BLaER1 treated with 17β-estradiol and CSF1 and Interleukin-3, amounts not matched to agents 10 nM and 100 nM (cell line): ENCODE measurements around the gene SPINT4.

ENCODE experiments used
- H3K27ac ChIP-seq, 11 experiments: shearing (Covaris generic); formaldehyde crosslinking; 2 replicates each; pipeline ENCODE4 v1.8.1; 2022
- H3K27me3 ChIP-seq, 11 experiments: shearing (Covaris generic); formaldehyde crosslinking; 2 replicates each; pipeline ENCODE4 v1.8.1; 2022
- H3K36me3 ChIP-seq, 11 experiments: shearing (Covaris generic); formaldehyde crosslinking; 2 replicates each; pipeline ENCODE4 v1.8.1; 2022
- H3K4me1 ChIP-seq, 10 experiments: shearing (Covaris generic); formaldehyde crosslinking; 2 replicates each; pipeline ENCODE4 v1.8.1; 2022
- H3K4me2 ChIP-seq, 11 experiments: shearing (Covaris generic); formaldehyde crosslinking; 2 replicates each; pipeline ENCODE4 v1.8.1; 2022
- H3K4me3 ChIP-seq, 10 experiments: shearing (Covaris generic); formaldehyde crosslinking; 2 replicates each; pipeline ENCODE4 v1.8.1; 2022
- H3K9ac ChIP-seq, 11 experiments: shearing (Covaris generic); formaldehyde crosslinking; 2 replicates each; pipeline ENCODE4 v1.8.1; 2022
- H3K9me3 ChIP-seq, 11 experiments: shearing (Covaris generic); formaldehyde crosslinking; replicated peaks in 1 of 11; 2 replicates each; pipeline ENCODE4 v1.8.1; 2022
- H4K20me1 ChIP-seq, 11 experiments: shearing (Covaris generic); formaldehyde crosslinking; 2 replicates each; pipeline ENCODE4 v1.8.1; 2022
- Cebpa-rat ChIP-seq, 11 experiments: shearing (Covaris generic); IDR thresholded peaks; 2 replicates each; pipeline ENCODE4 v1.8.1; 2022

Gene SPINT4

GRCh38 chr20:45772693-45773092 is 50.5 kb downstream of the SPINT4 start:
- TF ChIP-seq Cebpa-rat (IDR thresholded peaks at IDR 0.05) = no peak

GRCh38 chr20:45774945-45775344 is 52.8 kb downstream of the SPINT4 start:
- Histone ChIP-seq H3K4me3 (no peak overlapping the region), H3K27me3 (no peaks in the 10 kb centered on the region), H3K4me2 (no peak overlapping the region), H4K20me1 (no peaks in the 10 kb centered on the region), H3K9ac (no peak overlapping the region), H3K27ac (no peak overlapping the region), H3K9me3 (no peaks in the 10 kb centered on the region), H3K36me3 (no peaks in the 10 kb centered on the region), H3K4me1 (peaks cover 4 to 14% (median 9%) of the 10 kb centered on the region in 10 experiments; a peak in 19 of 20 replicates)
- no peak for TF ChIP-seq Cebpa-rat (IDR thresholded peaks at IDR 0.05)

More at GRCh38 chr20:45772693-45773092, 50.5 kb downstream of the SPINT4 start:
- H3K9ac ChIP-seq = no peak overlapping the region
- no peak overlapping the region for H3K4me2 ChIP-seq
- no peaks in the 10 kb centered on the region for H4K20me1 ChIP-seq
- H3K4me3 ChIP-seq = no peak overlapping the region
- H3K4me1 ChIP-seq = peaks cover 4 to 14% (median 9%) of the 10 kb centered on the region in 10 experiments; a peak in 19 of 20 replicates
- H3K9me3 ChIP-seq = no peaks in the 10 kb centered on the region
- H3K36me3 ChIP-seq = no peaks in the 10 kb centered on the region
- H3K27me3 ChIP-seq = no peaks in the 10 kb centered on the region
- H3K27ac ChIP-seq = no peak overlapping the region

GRCh38 chr20:45775411-45775810 is 53.3 kb downstream of the SPINT4 start:
- Histone ChIP-seq H4K20me1 (no peaks in the 10 kb centered on the region), H3K4me2 (no peak overlapping the region), H3K9ac (no peak overlapping the region), H3K4me1 (peaks cover 4 to 14% (median 9%) of the 10 kb centered on the region in 10 experiments; a peak in 19 of 20 replicates), H3K27me3 (no peaks in the 10 kb centered on the region), H3K9me3 (no peaks in the 10 kb centered on the region), H3K27ac (no peak overlapping the region), H3K36me3 (no peaks in the 10 kb centered on the region), H3K4me3 (no peak overlapping the region)
- no peak for TF ChIP-seq Cebpa-rat (IDR thresholded peaks at IDR 0.05)
